OCI-LY7 (cell line): Measurements from ENCODE around the gene HDAC4. TPM values are rescaled to one million over a fixed set of nuclear protein-coding genes. Genes with fewer than 3 reads are reported as not detected.

Experiments used
- BruUV-seq: library from RNA; stranded (reverse); fragments of 400-500 nt; replicated peaks from 2 replicates; lab custom pipeline; 2021; lab: Mats Ljungman, UMichigan
- CTCF ChIA-PET: fragments of 300-600 bp; sonication (Branson Sonifier 250); formaldehyde crosslinking; loops from one replicate; lab custom pipeline; 2022; ENCODE audit warnings: antibody characterized with exemption; ENCODE audit not compliant: unreplicated experiment; lab: Charles Lee
- POLR2A ChIA-PET: fragments of 300-600 bp; sonication (Branson Sonifier 250); formaldehyde crosslinking; loops from one replicate; lab custom pipeline; 2022; ENCODE audit warnings: antibody characterized with exemption; lab: Charles Lee
- DNase-seq: peaks from one replicate; pipeline ENCODE4 v3.0.0-alpha.2; 2015; ENCODE audit warnings: low spot score
- H2AFZ ChIP-seq: fragments of 200-600 bp; sonication (generic), shearing (Covaris generic); 2 replicates; pipeline ENCODE4 v1.6.1; 2014; ENCODE audit warnings: mild to moderate bottlenecking, antibody characterized with exemption, low read length, moderate library complexity
- H3K27ac ChIP-seq: fragments of 200-600 bp; sonication (generic); 2 replicates; pipeline ENCODE4 v1.5.1; 2014; ENCODE audit warnings: mixed run types, low read depth, mild to moderate bottlenecking, moderate library complexity, low read length, inconsistent platforms; ENCODE audit not compliant: poor library complexity, severe bottlenecking
- H3K36me3 ChIP-seq: fragments of 200-600 bp; sonication (generic); 2 replicates; pipeline ENCODE4 v1.6.1; 2014; ENCODE audit warnings: mild to moderate bottlenecking, antibody characterized with exemption, low read length, moderate library complexity, mixed read lengths; ENCODE audit not compliant: insufficient read depth
- H3K4me1 ChIP-seq: fragments of 200-600 bp; sonication (generic); 2 replicates; pipeline ENCODE4 v1.5.1; 2014; ENCODE audit warnings: mild to moderate bottlenecking, low read length; ENCODE audit not compliant: insufficient read depth, poor library complexity, severe bottlenecking
- H3K4me2 ChIP-seq: fragments of 200-600 bp; sonication (generic); 2 replicates; pipeline ENCODE4 v1.6.1; 2014; ENCODE audit warnings: mild to moderate bottlenecking, low read length
- H3K4me3 ChIP-seq: fragments of 200-600 bp; sonication (generic); 2 replicates; pipeline ENCODE4 v1.5.1; 2014; ENCODE audit warnings: mild to moderate bottlenecking, low read depth, low read length; ENCODE audit not compliant: poor library complexity, severe bottlenecking
- H3K79me2 ChIP-seq: fragments of 200-600 bp; sonication (generic); 2 replicates; pipeline ENCODE4 v1.6.1; 2016; ENCODE audit warnings: low read depth, mild to moderate bottlenecking, low read length, moderate library complexity, mixed read lengths; ENCODE audit not compliant: insufficient read depth
- H3K9me2 ChIP-seq: fragments of 200-600 bp; sonication (generic); 2 replicates; pipeline ENCODE4 v1.6.1; 2016; ENCODE audit warnings: mild to moderate bottlenecking, low read length, mixed read lengths; ENCODE audit not compliant: insufficient read depth
- H3K9me3 ChIP-seq: fragments of 200-600 bp; sonication (generic); 2 replicates; pipeline ENCODE4 v1.6.1; 2014; ENCODE audit warnings: mild to moderate bottlenecking, mixed run types, low read length, mixed read lengths
- H4K20me1 ChIP-seq: fragments of 200-600 bp; sonication (generic); 2 replicates; pipeline ENCODE4 v1.6.1; 2014; ENCODE audit warnings: mild to moderate bottlenecking, antibody characterized with exemption, low read length, moderate library complexity, mixed read lengths; ENCODE audit not compliant: insufficient read depth
- EZH2phosphoT487 ChIP-seq: fragments of 200-600 bp; sonication (generic); IDR thresholded peaks from 2 replicates; pipeline ENCODE4 v1.6.1; 2018; ENCODE audit warnings: low read depth, borderline replicate concordance, mild to moderate bottlenecking, mixed run types, antibody characterized with exemption, low read length, moderate library complexity, mixed read lengths
- intact Hi-C: fragments of 100-400 bp; cut with micrococcal nuclease; formaldehyde crosslinking; loops from one replicate; pipeline ENCODE4 v1.10.0; 2022; ENCODE audit not compliant: unreplicated experiment
- total RNA-seq, 2 experiments: library from RNA; depleted of rRNA in 1 of 2; stranded (reverse); fragments of >200 nt in 1 of 2; shearing (Covaris generic) in 1 of 2; gene quantifications; 2 replicates each; pipeline ENCODE4 v1.2.3, GENCODE V29; 2014 to 2022
- TF ChIP-seq, protein P1 (sequence below): fragments of 200-600 bp; sonication (generic); conservative IDR thresholded peaks from 2 replicates; pipeline ENCODE4 v1.5.1; 2014; ENCODE audit warnings: mild to moderate bottlenecking, antibody characterized with exemption, low read length, moderate library complexity, mixed read lengths

The HDAC4 gene
- total RNA-seq, 2 experiments from 2014 or later, result 10.2 to 20.6 TPM

DNA sequence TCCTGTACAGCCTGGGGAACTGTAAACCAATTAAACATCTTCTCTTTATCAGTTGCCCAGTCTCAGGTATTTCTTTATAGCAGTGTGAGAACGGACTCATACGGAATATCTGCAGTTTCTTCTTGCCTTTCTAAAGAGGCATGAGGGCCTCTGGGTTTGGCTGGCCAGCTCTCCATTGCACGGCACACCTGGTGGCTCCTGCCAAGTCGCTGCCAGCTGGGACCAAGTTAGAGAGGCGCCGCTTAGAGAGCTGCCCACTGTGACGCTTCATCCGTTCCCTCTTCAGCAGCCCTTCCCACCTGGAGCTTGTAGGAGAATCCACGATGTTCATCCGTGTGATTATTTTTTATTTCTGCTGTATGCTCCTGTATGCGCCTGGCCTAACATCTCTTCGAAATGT, 357.5 kb downstream of the HDAC4 start:
- H3K9me3 ChIP-seq, result no peaks in the 10 kb centered on the region
- no peaks in the 10 kb centered on the region for H4K20me1 ChIP-seq
- no peak overlapping the region for H3K4me3 ChIP-seq
- no peaks in the 10 kb centered on the region for H3K4me1 ChIP-seq
- no peak for TF ChIP-seq EZH2phosphoT487
- TF ChIP-seq, protein P1, sequence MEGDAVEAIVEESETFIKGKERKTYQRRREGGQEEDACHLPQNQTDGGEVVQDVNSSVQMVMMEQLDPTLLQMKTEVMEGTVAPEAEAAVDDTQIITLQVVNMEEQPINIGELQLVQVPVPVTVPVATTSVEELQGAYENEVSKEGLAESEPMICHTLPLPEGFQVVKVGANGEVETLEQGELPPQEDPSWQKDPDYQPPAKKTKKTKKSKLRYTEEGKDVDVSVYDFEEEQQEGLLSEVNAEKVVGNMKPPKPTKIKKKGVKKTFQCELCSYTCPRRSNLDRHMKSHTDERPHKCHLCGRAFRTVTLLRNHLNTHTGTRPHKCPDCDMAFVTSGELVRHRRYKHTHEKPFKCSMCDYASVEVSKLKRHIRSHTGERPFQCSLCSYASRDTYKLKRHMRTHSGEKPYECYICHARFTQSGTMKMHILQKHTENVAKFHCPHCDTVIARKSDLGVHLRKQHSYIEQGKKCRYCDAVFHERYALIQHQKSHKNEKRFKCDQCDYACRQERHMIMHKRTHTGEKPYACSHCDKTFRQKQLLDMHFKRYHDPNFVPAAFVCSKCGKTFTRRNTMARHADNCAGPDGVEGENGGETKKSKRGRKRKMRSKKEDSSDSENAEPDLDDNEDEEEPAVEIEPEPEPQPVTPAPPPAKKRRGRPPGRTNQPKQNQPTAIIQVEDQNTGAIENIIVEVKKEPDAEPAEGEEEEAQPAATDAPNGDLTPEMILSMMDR, result no peak
- H3K27ac ChIP-seq, result no peak overlapping the region
- CTCF ChIA-PET, result no interaction called here
- no peaks in the 10 kb centered on the region for H3K9me2 ChIP-seq
- no TSS peak for BruUV-seq
- no peaks in the 10 kb centered on the region for H3K36me3 ChIP-seq
- POLR2A ChIA-PET, result no interaction called here
- H3K79me2 ChIP-seq, result no peaks in the 10 kb centered on the region
- intact Hi-C loops, result no loop called here
- no peak for DNase-seq
- no peak overlapping the region for H3K4me2 ChIP-seq
- H2AFZ ChIP-seq, result no peak overlapping the region

DNA sequence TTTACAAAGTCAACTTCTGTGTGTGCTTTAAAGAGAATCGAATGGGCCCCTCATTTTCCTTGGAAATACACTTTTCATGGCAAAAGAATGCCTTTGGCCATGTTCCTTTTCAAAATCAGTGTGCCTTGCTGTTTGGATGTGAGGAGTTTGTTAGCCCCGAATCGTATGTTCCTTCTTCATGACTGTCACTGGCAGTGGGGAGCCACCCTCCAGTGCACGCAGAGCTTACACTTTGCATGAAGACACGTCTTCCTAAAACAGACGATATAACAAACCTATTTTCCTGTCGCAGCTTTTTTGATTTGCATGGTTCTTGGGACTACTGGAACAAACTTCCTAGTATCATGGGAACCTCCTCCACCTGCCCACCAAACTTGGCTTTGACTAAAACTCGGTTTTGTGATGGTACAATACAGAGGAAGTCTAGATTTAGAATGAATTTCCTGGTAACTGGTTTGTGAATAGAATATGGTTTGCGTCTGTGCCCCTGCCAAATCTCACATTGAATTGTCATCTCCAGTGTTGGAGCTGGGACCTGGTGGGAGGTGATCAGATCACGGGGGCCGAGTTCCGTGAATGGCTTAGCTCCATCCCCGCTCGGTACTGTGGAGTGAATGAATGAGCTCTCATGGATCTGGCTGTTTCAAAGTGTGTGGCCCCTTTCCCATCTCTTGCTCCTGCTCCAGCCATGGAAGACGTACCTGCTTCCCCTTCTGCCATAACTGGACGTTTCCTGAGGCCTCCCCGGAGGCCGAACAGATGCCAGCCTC, 358.1 kb downstream of the HDAC4 start:
- Histone ChIP-seq H2AFZ (no peak overlapping the region), H3K9me3 (no peaks in the 10 kb centered on the region), H3K36me3 (no peaks in the 10 kb centered on the region), H3K4me2 (no peak overlapping the region), H3K4me3 (no peak overlapping the region), H3K27ac (no peak overlapping the region), H3K4me1 (no peaks in the 10 kb centered on the region), H3K9me2 (no peaks in the 10 kb centered on the region), H3K79me2 (no peaks in the 10 kb centered on the region), H4K20me1 (no peaks in the 10 kb centered on the region)
- no TSS peak for BruUV-seq
- no peak for DNase-seq
- CTCF ChIA-PET, result no interaction called here
- intact Hi-C loops, result no loop called here
- POLR2A ChIA-PET, result no interaction called here
- no peak for TF ChIP-seq EZH2phosphoT487
- TF ChIP-seq, protein P1, result no peak

DNA sequence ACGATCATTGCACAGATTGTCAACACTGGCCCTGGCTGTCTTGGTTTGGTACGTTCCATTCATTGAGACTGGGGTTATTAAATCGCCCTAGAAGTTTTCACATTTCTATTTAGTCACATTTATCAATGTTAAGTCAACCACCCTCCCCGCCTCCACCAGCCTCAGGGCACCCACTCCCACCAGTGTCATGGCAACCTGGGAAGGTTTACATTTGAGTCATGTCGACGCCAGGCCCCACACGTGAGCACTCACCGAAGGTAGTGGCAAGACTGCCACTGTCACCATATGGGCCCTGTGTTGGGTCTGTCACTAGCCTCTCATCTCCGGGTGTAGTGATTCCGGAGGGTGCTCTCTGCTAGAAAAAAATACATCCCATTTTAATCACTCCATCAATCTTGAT, 358.8 kb downstream of the HDAC4 start:
- H3K9me2 ChIP-seq, result no peaks in the 10 kb centered on the region
- H3K36me3 ChIP-seq, result no peaks in the 10 kb centered on the region

More for the DNA sequence above, 358.8 kb downstream of the HDAC4 start:
- Histone ChIP-seq H3K79me2 (no peaks in the 10 kb centered on the region), H3K4me3 (no peak overlapping the region), H3K4me2 (no peak overlapping the region), H2AFZ (no peak overlapping the region), H3K4me1 (no peaks in the 10 kb centered on the region), H3K27ac (no peak overlapping the region), H4K20me1 (no peaks in the 10 kb centered on the region), H3K9me3 (no peaks in the 10 kb centered on the region)
- CTCF ChIA-PET, result no interaction called here
- no peak for TF ChIP-seq EZH2phosphoT487
- TF ChIP-seq, protein P1, result no peak
- intact Hi-C loops, result no loop called here
- no peak for DNase-seq
- BruUV-seq, result no TSS peak
- POLR2A ChIA-PET, result no interaction called here
